K562 (cell line): ENCODE results near the gene TUBE1. TPM values are rescaled to one million over a fixed set of nuclear protein-coding genes. Genes with fewer than 3 reads are reported as not detected.
A peak's percentile ranks its signal among the peaks of the same experiment; 100 is the strongest.

Source experiments
- CBX3 ChIP-seq, 2 experiments: IDR thresholded peaks; 1 replicate in 1 of 2; 2 replicates in 1 of 2; pipeline ENCODE4 v1.6.1; 2012; ENCODE audit warnings: inconsistent platforms in 2 of 2, low read length in 2 of 2, borderline replicate concordance in 1 of 2, control low read depth in 1 of 2
- polyA plus RNA-seq, 8 experiments: library from polyadenylated mRNA; depleted of rRNA in 4 of 8; stranded (reverse) in 5 of 8; unstranded in 3 of 8; fragments of >200 nt; fragmentation: Nextera tagmentation in 2 of 8; fragmentation: Illumina TruSeq in 1 of 8; extraction: Ambion mirVana in 2 of 8; extraction: Trizol in 1 of 8; gene quantifications; 2 replicates each; pipeline versions ENCODE4 v1.2.1 to v1.2.3, GENCODE V29; 2011 to 2014; ENCODE audit warnings: inconsistent platforms in 1 of 8, missing spikeins in 1 of 8
- total RNA-seq, 7 experiments: library from RNA; depleted of rRNA in 6 of 7; stranded (reverse); fragments of >200 nt in 6 of 7; fragmentation: Illumina TruSeq in 2 of 7; extraction: Trizol in 2 of 7; gene quantifications; 2 replicates each; pipeline versions ENCODE4 v1.2.1 to v1.2.3, GENCODE V29; 2011 to 2021; ENCODE audit warnings: low replicate concordance in 1 of 7
- TF ChIP-seq, protein P1 (sequence below), 3 experiments: IDR thresholded peaks in 2 of 3; conservative IDR thresholded peaks in 1 of 3; 2 replicates each; pipeline ENCODE4 v1.5.1; 2011 to 2012; ENCODE audit warnings: low read length in 3 of 3, mild to moderate bottlenecking in 3 of 3, control low read depth in 2 of 3, improper control_type of control experiment in 1 of 3, inconsistent platforms in 1 of 3, low read depth in 1 of 3, mixed read lengths in 1 of 3, moderate library complexity in 1 of 3; ENCODE audit not compliant: insufficient read depth in 2 of 3
- TF ChIP-seq, protein P2 (sequence below): fragments of 450-650 bp; formaldehyde crosslinking; IDR thresholded peaks from 2 replicates; pipeline ENCODE4 v1.4.0; 2020; ENCODE audit warnings: mild to moderate bottlenecking, mixed read lengths

TUBE1 gene
- total and polyA plus RNA-seq, 9 of the 15 experiments (the other 6 are each of a cell fraction or from before 2014, with no cell fraction given): 18.9 to 58.4 (median 30.8) TPM

DNA sequence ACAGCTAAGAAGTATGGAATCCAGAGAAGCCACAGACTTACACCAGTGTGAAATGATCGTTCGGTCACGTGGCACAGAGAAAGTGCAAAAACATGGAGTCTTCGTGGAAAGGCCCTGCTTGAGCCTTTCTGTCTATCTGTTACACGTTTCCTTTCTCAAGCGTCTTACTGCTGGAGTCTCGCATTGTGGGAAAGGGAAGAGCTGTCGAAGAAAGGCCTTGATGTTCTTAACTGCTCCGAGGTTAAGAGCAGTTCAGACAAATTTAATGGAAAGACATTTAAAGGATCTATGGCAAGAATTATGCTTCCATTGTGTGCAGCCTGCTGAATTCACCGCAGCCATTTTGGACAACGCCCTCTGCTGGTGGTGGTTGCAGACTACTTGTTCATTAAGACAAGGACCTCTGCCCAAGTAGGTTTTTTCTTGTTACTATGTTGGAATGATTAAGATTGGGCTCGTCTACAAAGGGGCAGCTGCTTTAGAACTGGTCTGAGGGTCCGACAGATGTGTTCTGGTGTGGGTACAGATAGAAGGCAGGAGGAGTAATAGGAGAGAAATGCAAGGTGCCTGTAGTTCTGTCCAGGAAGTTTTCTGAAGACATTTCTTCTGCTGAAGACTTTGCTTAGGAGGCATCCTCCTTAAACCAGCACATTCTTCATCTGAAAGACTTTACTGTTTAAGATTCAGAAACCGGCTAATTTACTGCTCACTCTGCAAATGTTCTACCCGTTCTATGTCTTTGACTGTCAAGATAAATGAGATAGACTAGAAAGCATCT, 58.0 kb downstream of the TUBE1 start (continued):
- TF ChIP-seq, protein P1, sequence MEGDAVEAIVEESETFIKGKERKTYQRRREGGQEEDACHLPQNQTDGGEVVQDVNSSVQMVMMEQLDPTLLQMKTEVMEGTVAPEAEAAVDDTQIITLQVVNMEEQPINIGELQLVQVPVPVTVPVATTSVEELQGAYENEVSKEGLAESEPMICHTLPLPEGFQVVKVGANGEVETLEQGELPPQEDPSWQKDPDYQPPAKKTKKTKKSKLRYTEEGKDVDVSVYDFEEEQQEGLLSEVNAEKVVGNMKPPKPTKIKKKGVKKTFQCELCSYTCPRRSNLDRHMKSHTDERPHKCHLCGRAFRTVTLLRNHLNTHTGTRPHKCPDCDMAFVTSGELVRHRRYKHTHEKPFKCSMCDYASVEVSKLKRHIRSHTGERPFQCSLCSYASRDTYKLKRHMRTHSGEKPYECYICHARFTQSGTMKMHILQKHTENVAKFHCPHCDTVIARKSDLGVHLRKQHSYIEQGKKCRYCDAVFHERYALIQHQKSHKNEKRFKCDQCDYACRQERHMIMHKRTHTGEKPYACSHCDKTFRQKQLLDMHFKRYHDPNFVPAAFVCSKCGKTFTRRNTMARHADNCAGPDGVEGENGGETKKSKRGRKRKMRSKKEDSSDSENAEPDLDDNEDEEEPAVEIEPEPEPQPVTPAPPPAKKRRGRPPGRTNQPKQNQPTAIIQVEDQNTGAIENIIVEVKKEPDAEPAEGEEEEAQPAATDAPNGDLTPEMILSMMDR (IDR thresholded peaks at IDR 0.05 in 2 of 3, conservative IDR thresholded peaks at IDR 0.05 in 1 of 3; ENCODE audit: insufficient read depth in 2 of 3, low read depth in 1 of 3, low read length in 3 of 3): peak; percentile 64 to 78 (median 77)
- TF ChIP-seq, protein P2, sequence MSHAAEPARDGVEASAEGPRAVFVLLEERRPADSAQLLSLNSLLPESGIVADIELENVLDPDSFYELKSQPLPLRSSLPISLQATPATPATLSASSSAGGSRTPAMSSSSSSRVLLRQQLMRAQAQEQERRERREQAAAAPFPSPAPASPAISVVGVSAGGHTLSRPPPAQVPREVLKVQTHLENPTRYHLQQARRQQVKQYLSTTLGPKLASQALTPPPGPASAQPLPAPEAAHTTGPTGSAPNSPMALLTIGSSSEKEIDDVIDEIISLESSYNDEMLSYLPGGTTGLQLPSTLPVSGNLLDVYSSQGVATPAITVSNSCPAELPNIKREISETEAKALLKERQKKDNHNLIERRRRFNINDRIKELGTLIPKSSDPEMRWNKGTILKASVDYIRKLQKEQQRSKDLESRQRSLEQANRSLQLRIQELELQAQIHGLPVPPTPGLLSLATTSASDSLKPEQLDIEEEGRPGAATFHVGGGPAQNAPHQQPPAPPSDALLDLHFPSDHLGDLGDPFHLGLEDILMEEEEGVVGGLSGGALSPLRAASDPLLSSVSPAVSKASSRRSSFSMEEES (CRISPR knock-in tag): peak; percentile 33; the same call in 1 of the 2 replicates
- peak in 1 of 2 experiments; percentile 49; a peak in 1 of 3 replicates for TF ChIP-seq CBX3 (IDR thresholded peaks at IDR 0.05; ENCODE audit: borderline replicate concordance in 1 of 2, low read length in 2 of 2)
